Measurements from ENCODE around the gene LDLRAD2.
"Not testable (repeated sequence)": the region's sequence is repeated elsewhere in the genome, so short reads cannot be mapped to it uniquely, and the experiment has no call there.

Gene LDLRAD2, protein sequence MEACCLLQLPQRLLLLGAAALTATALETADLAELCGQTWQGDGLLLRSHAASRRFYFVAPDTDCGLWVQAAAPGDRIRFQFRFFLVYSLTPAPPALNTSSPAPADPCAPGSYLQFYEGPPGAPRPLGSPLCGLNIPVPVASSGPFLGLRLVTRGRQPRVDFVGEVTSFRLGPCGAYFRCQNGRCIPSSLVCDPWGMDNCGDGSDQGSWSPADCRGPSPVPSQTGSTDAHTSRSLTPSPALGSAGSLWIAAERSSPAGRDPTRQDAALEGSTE

GRCh38 chr1:21811875-21812305 lies at the start of gene LDLRAD2:
TSS of gene LDLRAD2 (plus strand) at chr1:21812265. CDS start at chr1:21812452, 187 bp downstream.
- DNase-seq = no peak

DNA sequence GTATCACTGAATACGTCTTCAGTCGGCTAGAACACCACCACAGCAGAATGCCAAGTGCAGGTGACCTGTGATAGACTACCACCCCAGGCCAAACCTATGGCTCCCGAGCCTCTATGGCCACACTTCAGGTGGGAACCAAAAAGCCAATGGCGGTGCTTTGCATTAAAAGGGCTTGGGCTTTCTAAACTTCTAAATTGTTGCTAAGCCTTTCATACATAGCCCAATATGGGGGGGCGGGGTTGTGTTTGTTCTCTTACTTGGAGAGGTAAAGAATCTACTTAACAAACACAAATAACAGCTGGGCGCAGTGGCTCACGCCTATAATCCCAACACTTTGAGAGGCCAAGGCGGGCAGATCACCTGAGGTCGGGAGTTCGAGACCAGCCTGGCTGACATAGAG lies 48.8 kb upstream of the LDLRAD2 start:
- DNase-seq = no peak

DNA sequence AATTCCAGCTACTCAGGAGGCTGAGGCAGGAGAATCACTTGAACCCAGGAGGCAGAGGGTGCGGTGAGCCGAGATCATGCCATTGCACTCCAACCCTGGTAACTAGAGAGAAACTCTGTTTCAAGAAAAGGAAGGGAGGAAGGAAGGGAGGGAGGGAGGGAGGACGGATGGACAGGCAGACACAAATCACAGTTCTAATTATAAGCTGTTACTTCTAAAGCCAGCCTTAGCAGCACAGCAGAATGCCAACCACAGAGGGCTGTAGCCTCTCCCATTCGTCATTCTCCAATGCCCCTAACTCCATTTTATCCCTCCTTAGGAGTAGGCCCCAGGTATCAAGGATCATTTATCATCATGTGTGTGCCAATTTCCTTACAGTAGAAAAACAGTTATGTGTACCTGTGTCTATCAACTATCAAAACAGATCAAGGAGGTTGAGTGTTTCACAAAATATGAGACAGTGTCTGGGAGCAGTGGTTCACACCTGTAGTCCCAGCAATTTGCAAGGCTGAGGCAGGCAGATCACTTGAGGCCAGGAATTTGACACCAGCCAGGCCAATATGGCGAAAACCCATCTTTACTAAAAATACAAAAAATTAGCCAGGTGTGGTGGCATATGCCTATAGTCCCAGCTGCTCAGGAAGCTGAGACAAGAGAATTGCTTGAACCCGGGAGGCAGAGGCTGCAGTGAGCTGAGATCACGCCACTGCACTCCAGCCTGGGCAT lies 48.2 kb upstream of the LDLRAD2 start:
- no peak for DNase-seq

- peak; percentile 29 for DNase-seq
Observed at GRCh38 chr1:21764615-21765423, 47.2 kb upstream of the LDLRAD2 start.

GRCh38 chr1:21766210-21766609 lies 45.9 kb upstream of the LDLRAD2 start:
- peak; percentile 18 for DNase-seq

DNA sequence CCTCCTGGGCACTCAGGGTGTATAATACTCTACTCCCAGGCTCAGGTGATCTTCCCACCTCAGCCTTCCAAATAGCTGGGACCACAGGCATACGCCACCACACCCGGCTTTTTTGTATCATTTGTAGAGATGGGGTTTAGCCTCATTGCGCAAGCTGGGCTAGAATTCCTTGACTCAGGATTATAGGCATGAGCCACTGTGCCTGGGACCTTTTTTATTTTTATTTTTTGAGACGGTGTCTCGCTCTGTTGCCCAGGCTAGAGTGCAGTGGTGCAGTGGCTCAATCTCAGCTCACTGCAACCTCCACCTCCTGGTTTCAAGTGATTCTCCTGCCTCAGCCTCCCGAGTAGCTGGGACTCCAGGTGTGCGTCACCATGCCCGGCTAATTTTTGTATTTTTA lies 45.0 kb upstream of the LDLRAD2 start:
- DNase-seq = peak; percentile 19

- DNase-seq = no peak
Observed at GRCh38 chr1:21770201-21770600, 41.9 kb upstream of the LDLRAD2 start.

GRCh38 chr1:21770602-21771001 lies 41.5 kb upstream of the LDLRAD2 start:
- not testable (repeated sequence) for DNase-seq

DNA sequence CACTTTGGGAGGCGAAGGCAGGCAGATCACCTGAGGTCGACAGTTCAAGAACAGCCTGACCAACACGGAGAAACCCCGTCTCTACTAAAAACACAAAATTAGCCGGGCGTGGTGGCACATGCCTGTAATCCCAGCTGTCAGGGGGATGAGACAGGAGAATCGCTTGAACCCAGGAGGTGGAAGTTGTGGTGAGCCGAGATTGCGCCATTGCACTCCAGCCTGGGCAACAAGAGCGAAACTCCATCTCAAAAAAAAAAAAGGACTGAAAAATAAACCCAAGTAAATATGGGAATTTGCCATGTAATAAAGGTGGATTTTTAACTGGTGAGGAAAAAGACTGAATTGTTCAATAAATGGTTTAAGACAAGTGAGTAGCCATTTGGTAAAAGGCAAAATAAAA lies 40.4 kb upstream of the LDLRAD2 start:
- DNase-seq = not testable (repeated sequence)

- no peak for DNase-seq
Observed at GRCh38 chr1:21773585-21773984, 38.5 kb upstream of the LDLRAD2 start.

- no peak for DNase-seq
Observed at GRCh38 chr1:21774835-21775549, 37.1 kb upstream of the LDLRAD2 start.

DNA sequence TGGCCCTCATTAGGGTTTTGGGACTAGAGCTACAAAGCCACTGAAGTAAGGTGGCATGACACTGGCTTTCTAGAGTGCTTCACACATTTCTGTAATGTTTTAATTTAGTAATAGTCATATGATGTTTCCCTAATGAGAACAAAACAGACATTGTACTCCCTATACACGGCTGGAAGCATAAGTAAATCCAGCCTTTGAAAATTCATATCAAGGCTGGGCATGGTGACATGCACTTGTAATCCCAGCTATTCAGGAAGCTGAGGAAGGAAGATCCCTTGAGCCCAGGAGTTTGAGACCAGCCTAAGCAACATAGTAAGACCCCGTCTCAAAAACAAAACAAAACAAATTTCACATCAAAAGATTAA lies 36.5 kb upstream of the LDLRAD2 start:
- no peak for DNase-seq

GRCh38 chr1:21775985-21776562 lies 36.0 kb upstream of the LDLRAD2 start:
- DNase-seq = no peak

DNA sequence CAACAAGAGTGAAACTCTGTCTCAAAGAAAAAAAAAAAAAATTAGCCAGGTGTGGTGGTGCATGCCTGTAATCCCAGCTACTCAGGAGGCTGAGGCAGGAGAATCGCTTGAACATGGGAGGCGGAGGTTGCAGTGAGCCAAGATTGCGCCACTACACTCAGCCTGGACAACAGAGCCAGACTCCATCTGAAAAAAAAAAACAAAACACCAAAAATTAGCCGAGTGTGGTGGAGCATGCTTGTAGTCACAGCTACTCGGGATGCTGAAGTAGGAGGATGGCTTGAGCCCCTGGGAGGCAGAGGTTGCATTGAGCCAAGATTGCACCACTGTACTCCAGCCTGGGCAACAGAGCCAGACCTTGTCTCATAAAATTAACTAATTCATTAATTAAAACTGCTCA lies 35.1 kb upstream of the LDLRAD2 start:
- DNase-seq = not testable (repeated sequence)

- no peak for DNase-seq
Observed at GRCh38 chr1:21778405-21778727, 33.7 kb upstream of the LDLRAD2 start.

GRCh38 chr1:21779613-21780521 lies 32.2 kb upstream of the LDLRAD2 start:
- DNase-seq = no peak

DNA sequence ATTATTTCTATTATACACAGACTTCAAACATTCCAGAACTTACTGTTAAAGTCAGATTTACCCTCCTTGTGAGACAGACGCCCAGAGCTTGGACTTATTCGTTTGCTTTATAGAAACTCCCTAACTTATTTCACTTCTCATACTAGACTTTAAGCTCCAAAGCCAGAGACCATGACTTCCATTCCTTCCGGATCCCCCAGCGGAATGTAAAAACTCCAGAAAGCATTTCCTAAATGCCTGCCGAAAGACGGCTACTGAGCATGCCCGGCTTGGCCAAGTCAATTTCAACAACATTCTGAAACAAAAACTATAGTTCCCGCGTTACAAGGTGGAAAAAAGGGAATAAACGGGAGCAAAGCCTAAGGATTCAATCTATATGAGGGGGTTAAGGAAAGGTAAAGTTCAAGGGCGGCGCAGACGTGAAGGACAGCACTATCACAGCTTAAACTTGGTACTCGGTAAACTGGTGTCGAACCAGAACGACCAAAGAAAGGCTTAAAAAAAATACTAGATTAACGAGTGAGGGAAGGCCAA lies 30.2 kb upstream of the LDLRAD2 start:
- no peak for DNase-seq

DNA sequence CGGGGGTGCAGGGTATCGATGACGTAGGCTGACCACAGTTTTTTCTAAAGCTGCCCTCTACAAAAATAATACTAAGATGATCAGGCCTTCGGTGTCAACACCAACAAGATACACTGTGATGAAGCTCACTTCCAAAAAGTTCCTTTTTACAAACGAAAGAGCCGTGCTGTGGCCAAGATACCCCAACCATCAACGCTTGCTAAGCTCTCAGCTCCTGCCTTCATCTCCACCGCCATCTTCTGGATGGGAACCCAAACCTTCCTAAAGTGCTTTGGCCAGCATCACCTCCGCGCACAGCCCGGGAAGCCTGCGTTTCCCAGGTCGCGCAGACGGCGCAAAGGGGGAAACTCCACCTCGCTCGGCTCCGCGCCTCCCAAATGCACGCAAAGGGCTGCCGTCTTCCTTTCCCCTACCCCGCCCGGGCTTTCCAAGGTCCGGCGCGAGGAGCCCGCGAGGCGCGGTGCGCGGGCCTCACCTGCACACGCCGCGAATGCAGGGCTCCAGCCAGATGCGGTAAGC lies 29.7 kb upstream of the LDLRAD2 start:
- peak; percentile 43 for DNase-seq

- DNase-seq = peak; percentile 98
Observed at GRCh38 chr1:21782868-21783678, 29.0 kb upstream of the LDLRAD2 start, which contains the start of gene USP48. TSS of gene USP48 (minus strand) at chr1:21783149. CDS start at chr1:21782957, 192 bp downstream.

Data from activated CD4-positive, CD25-positive, alpha-beta regulatory T cell treated with anti-CD3 and anti-CD28 coated beads, Interleukin-2, amount 50 U/mL, for 72 hours (primary cell).